ENCODE measurements around the gene ARHGAP32. TPM values are rescaled to one million over a fixed set of nuclear protein-coding genes. Genes with fewer than 3 reads are reported as not detected.

ARHGAP32 gene
- total and polyA plus RNA-seq, 5 donors from 2014 or later = 0.76 to 4.6 (median 1.1) TPM

- peaks cover 0 to 7% (median 2%) of the 10 kb centered on the region in 7 donors for H3K9me3 Mint-ChIP-seq
- DNase-seq = no peak
- Histone ChIP-seq H3K27me3 (ENCODE audit: control insufficient read depth, insufficient read depth, low read length) (no peaks in the 10 kb centered on the region), H3K27ac (ENCODE audit: insufficient read depth, low read length, poor library complexity, severe bottlenecking) (no peak overlapping the region), H3K4me1 (ENCODE audit: control insufficient read depth, insufficient read depth, low read length, poor library complexity, severe bottlenecking) (no peaks in the 10 kb centered on the region), H3K9me3 (ENCODE audit: control insufficient read depth in 2 of 2, low read length in 2 of 2) (no peaks in the 10 kb centered on the region), H3K36me3 (ENCODE audit: control insufficient read depth, insufficient read depth, low read length) (no peaks in the 10 kb centered on the region), H3K4me3 (ENCODE audit: low read depth, low read length) (no peak overlapping the region)
- H3K36me3 Mint-ChIP-seq = no peaks in the 10 kb centered on the region
- H3K27ac Mint-ChIP-seq = no peak overlapping the region
- no peak for ATAC-seq (ENCODE audit: low read depth in 2 of 2)
- H3K4me1 Mint-ChIP-seq = no peaks in the 10 kb centered on the region
- peaks cover 4% of the 10 kb centered on the region for H3K27me3 Mint-ChIP-seq
- H3K4me3 Mint-ChIP-seq = no peak overlapping the region
Observed at GRCh38 chr11:129075757-129076156, 116.4 kb downstream of the ARHGAP32 start.

- ATAC-seq (ENCODE audit: low read depth in 2 of 2) (no peak), DNase-seq (no peak)
- Mint-ChIP-seq H3K9me3 (no peaks in the 10 kb centered on the region), H3K27ac (no peak overlapping the region), H3K27me3 (no peaks in the 10 kb centered on the region), H3K4me3 (no peak overlapping the region), H3K36me3 (no peaks in the 10 kb centered on the region), H3K4me1 (no peaks in the 10 kb centered on the region)
- Histone ChIP-seq H3K4me1 (ENCODE audit: control insufficient read depth, insufficient read depth, low read length, poor library complexity, severe bottlenecking) (no peaks in the 10 kb centered on the region), H3K4me3 (ENCODE audit: low read depth, low read length) (no peak overlapping the region), H3K27me3 (ENCODE audit: control insufficient read depth, insufficient read depth, low read length) (no peaks in the 10 kb centered on the region), H3K27ac (ENCODE audit: insufficient read depth, low read length, poor library complexity, severe bottlenecking) (no peak overlapping the region), H3K36me3 (ENCODE audit: control insufficient read depth, insufficient read depth, low read length) (no peaks in the 10 kb centered on the region), H3K9me3 (ENCODE audit: control insufficient read depth in 2 of 2, low read length in 2 of 2) (no peaks in the 10 kb centered on the region)
Observed at GRCh38 chr11:129067454-129067853, 124.7 kb downstream of the ARHGAP32 start.

DNA sequence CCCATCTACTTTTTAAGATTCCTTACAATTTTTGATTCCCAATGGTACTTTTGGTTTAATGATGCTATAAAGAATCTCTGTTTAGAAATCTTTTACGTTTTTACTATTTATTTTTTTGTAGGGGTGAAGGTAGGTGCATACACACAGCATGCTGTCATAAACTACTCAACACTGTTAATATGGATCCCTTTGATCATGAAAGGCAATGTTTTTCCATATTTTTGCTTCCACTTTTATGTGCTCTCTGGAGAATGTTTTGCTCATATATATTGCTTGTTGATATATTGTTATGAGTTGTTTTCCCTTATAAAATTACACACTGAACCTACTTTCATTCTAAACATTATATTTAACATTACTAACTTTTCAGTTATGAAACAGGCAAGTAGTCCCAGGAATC is 125.9 kb downstream of the ARHGAP32 start:
- no peaks in the 10 kb centered on the region for H3K36me3 ChIP-seq (ENCODE audit: control insufficient read depth, insufficient read depth, low read length)
- Mint-ChIP-seq H3K4me1 (no peaks in the 10 kb centered on the region), H3K36me3 (no peaks in the 10 kb centered on the region), H3K27me3 (no peaks in the 10 kb centered on the region), H3K9me3 (no peaks in the 10 kb centered on the region), H3K4me3 (no peak overlapping the region), H3K27ac (no peak overlapping the region)
- ATAC-seq (ENCODE audit: low read depth in 2 of 2) (no peak), DNase-seq (no peak)
- no peaks in the 10 kb centered on the region for H3K9me3 ChIP-seq (ENCODE audit: control insufficient read depth in 2 of 2, low read length in 2 of 2)
- H3K27me3 ChIP-seq (ENCODE audit: control insufficient read depth, insufficient read depth, low read length) = peaks cover 3% of the 10 kb centered on the region
- no peaks in the 10 kb centered on the region for H3K4me1 ChIP-seq (ENCODE audit: control insufficient read depth, insufficient read depth, low read length, poor library complexity, severe bottlenecking)
- H3K27ac ChIP-seq (ENCODE audit: insufficient read depth, low read length, poor library complexity, severe bottlenecking) = no peak overlapping the region
- H3K4me3 ChIP-seq (ENCODE audit: low read depth, low read length) = no peak overlapping the region

DNA sequence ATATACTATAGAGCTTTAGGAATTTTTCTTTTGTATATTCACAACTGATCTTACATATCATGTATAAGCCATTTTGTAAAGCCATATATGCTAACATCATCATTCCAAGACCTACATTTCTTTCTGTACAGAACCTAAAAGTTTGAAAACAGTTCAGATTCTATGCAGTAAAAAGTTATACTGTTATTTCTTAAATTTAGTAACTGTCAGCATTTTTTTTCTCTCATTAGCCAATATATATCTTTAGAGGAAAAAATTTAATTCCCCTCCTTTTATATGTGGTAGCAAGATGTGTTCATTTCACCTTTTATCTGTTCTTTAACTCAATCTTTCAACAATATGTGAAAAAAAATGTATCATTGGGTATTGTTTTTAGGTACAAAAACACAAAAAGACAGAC is 129.0 kb downstream of the ARHGAP32 start:
- no peak overlapping the region for H3K4me3 ChIP-seq (ENCODE audit: low read depth, low read length)

GRCh38 chr11:129061492-129062230 is 130.5 kb downstream of the ARHGAP32 start:
- no peak for ATAC-seq (ENCODE audit: low read depth in 2 of 2)
- H3K9me3 Mint-ChIP-seq = no peaks in the 10 kb centered on the region
- H3K27me3 ChIP-seq (ENCODE audit: control insufficient read depth, insufficient read depth, low read length) = peaks cover 3% of the 10 kb centered on the region
- no peak for DNase-seq
- H3K4me3 Mint-ChIP-seq = no peak overlapping the region
- H3K9me3 ChIP-seq (ENCODE audit: control insufficient read depth in 2 of 2, low read length in 2 of 2) = no peaks in the 10 kb centered on the region
- H3K36me3 ChIP-seq (ENCODE audit: control insufficient read depth, insufficient read depth, low read length) = no peaks in the 10 kb centered on the region
- H3K27ac ChIP-seq (ENCODE audit: insufficient read depth, low read length, poor library complexity, severe bottlenecking) = no peak overlapping the region
- H3K4me1 Mint-ChIP-seq = no peaks in the 10 kb centered on the region
- no peaks in the 10 kb centered on the region for H3K4me1 ChIP-seq (ENCODE audit: control insufficient read depth, insufficient read depth, low read length, poor library complexity, severe bottlenecking)
- H3K27ac Mint-ChIP-seq = no peak overlapping the region
- no peak overlapping the region for H3K4me3 ChIP-seq (ENCODE audit: low read depth, low read length)
- H3K27me3 Mint-ChIP-seq = no peaks in the 10 kb centered on the region
- H3K36me3 Mint-ChIP-seq = no peaks in the 10 kb centered on the region

More for the DNA sequence above, 129.0 kb downstream of the ARHGAP32 start:
- ATAC-seq (ENCODE audit: low read depth in 2 of 2) = no peak
- H3K27me3 Mint-ChIP-seq = no peaks in the 10 kb centered on the region
- H3K36me3 ChIP-seq (ENCODE audit: control insufficient read depth, insufficient read depth, low read length) = no peaks in the 10 kb centered on the region
- H3K27me3 ChIP-seq (ENCODE audit: control insufficient read depth, insufficient read depth, low read length) = peaks cover 3% of the 10 kb centered on the region
- no peak overlapping the region for H3K27ac ChIP-seq (ENCODE audit: insufficient read depth, low read length, poor library complexity, severe bottlenecking)
- no peak for DNase-seq
- no peaks in the 10 kb centered on the region for H3K36me3 Mint-ChIP-seq
- no peak overlapping the region for H3K4me3 Mint-ChIP-seq
- H3K27ac Mint-ChIP-seq = no peak overlapping the region
- no peaks in the 10 kb centered on the region for H3K9me3 ChIP-seq (ENCODE audit: control insufficient read depth in 2 of 2, low read length in 2 of 2)
- no peaks in the 10 kb centered on the region for H3K4me1 Mint-ChIP-seq
- no peaks in the 10 kb centered on the region for H3K4me1 ChIP-seq (ENCODE audit: control insufficient read depth, insufficient read depth, low read length, poor library complexity, severe bottlenecking)
- no peaks in the 10 kb centered on the region for H3K9me3 Mint-ChIP-seq

- Histone ChIP-seq H3K9me3 (ENCODE audit: control insufficient read depth in 2 of 2, low read length in 2 of 2) (no peaks in the 10 kb centered on the region), H3K27ac (ENCODE audit: insufficient read depth, low read length, poor library complexity, severe bottlenecking) (no peak overlapping the region), H3K4me3 (ENCODE audit: low read depth, low read length) (no peak overlapping the region), H3K4me1 (ENCODE audit: control insufficient read depth, insufficient read depth, low read length, poor library complexity, severe bottlenecking) (no peaks in the 10 kb centered on the region), H3K36me3 (ENCODE audit: control insufficient read depth, insufficient read depth, low read length) (no peaks in the 10 kb centered on the region), H3K27me3 (ENCODE audit: control insufficient read depth, insufficient read depth, low read length) (peaks cover under 1% of the 10 kb centered on the region)
- ATAC-seq (ENCODE audit: low read depth in 2 of 2) (no peak), DNase-seq (no peak)
- H3K4me3 Mint-ChIP-seq = no peak overlapping the region
- H3K36me3 Mint-ChIP-seq = no peaks in the 10 kb centered on the region
- H3K27ac Mint-ChIP-seq = no peak overlapping the region
- no peaks in the 10 kb centered on the region for H3K4me1 Mint-ChIP-seq
- H3K9me3 Mint-ChIP-seq = no peaks in the 10 kb centered on the region
- no peaks in the 10 kb centered on the region for H3K27me3 Mint-ChIP-seq
Observed at GRCh38 chr11:129056916-129057315, 135.2 kb downstream of the ARHGAP32 start.

- Mint-ChIP-seq H3K4me3 (no peak overlapping the region), H3K27me3 (no peaks in the 10 kb centered on the region), H3K4me1 (no peaks in the 10 kb centered on the region), H3K36me3 (no peaks in the 10 kb centered on the region), H3K9me3 (no peaks in the 10 kb centered on the region), H3K27ac (no peak overlapping the region)
- Histone ChIP-seq H3K9me3 (ENCODE audit: control insufficient read depth in 2 of 2, low read length in 2 of 2) (no peaks in the 10 kb centered on the region), H3K36me3 (ENCODE audit: control insufficient read depth, insufficient read depth, low read length) (no peaks in the 10 kb centered on the region), H3K4me3 (ENCODE audit: low read depth, low read length) (no peak overlapping the region), H3K4me1 (ENCODE audit: control insufficient read depth, insufficient read depth, low read length, poor library complexity, severe bottlenecking) (no peaks in the 10 kb centered on the region), H3K27me3 (ENCODE audit: control insufficient read depth, insufficient read depth, low read length) (no peaks in the 10 kb centered on the region), H3K27ac (ENCODE audit: insufficient read depth, low read length, poor library complexity, severe bottlenecking) (no peak overlapping the region)
- DNase-seq (no peak), ATAC-seq (ENCODE audit: low read depth in 2 of 2) (no peak)
Observed at GRCh38 chr11:129055196-129055595, 136.9 kb downstream of the ARHGAP32 start.

DNA sequence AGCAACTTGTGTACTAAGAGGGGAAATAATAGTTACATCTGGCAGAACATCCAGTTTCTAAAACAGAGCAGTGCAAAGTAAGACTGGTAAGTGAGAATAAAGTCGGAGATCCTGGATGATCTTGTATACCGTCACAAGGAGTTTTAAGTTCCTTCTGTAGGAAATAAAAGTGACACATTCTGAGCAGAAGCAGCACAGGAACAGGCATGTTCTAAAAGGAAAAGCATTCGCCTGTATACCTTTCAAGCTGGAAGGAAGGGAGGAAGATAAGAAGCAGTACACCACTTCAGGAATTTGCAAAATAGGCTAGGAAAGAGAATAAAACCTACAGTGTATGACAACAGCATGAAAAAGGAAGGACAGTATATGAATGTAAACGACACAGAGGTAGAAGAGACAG is 143.2 kb downstream of the ARHGAP32 start:
- DNase-seq (no peak), ATAC-seq (ENCODE audit: low read depth in 2 of 2) (no peak)
- Histone ChIP-seq H3K36me3 (ENCODE audit: control insufficient read depth, insufficient read depth, low read length) (no peaks in the 10 kb centered on the region), H3K9me3 (ENCODE audit: control insufficient read depth in 2 of 2, low read length in 2 of 2) (no peaks in the 10 kb centered on the region), H3K4me1 (ENCODE audit: control insufficient read depth, insufficient read depth, low read length, poor library complexity, severe bottlenecking) (no peaks in the 10 kb centered on the region), H3K4me3 (ENCODE audit: low read depth, low read length) (no peak overlapping the region), H3K27ac (ENCODE audit: insufficient read depth, low read length, poor library complexity, severe bottlenecking) (no peak overlapping the region), H3K27me3 (ENCODE audit: control insufficient read depth, insufficient read depth, low read length) (no peaks in the 10 kb centered on the region)
- H3K4me1 Mint-ChIP-seq = no peaks in the 10 kb centered on the region
- peaks cover 0 to 4% (median 0%) of the 10 kb centered on the region in 7 donors for H3K9me3 Mint-ChIP-seq
- H3K27me3 Mint-ChIP-seq = peaks cover 6% of the 10 kb centered on the region
- no peak overlapping the region for H3K4me3 Mint-ChIP-seq
- H3K36me3 Mint-ChIP-seq = no peaks in the 10 kb centered on the region
- H3K27ac Mint-ChIP-seq = no peak overlapping the region

Measured in CD4-positive, CD25-positive, alpha-beta regulatory T cell (primary cell).